OCI-LY3 (cell line): ENCODE results near the gene FERD3L.

Experiments used
- H2AFZ ChIP-seq: fragments of 200-600, 300-600 bp; shearing (Covaris generic); 2 replicates; pipeline ENCODE4 v1.6.0; 2014; ENCODE audit warnings: antibody characterized with exemption, low read depth, low read length
- H3K27ac ChIP-seq: fragments of 200-600, 300-600 bp; sonication (generic); 2 replicates; pipeline ENCODE4 v1.5.1; 2014; ENCODE audit warnings: mild to moderate bottlenecking, low read length, moderate library complexity, mixed read lengths
- H3K27me3 ChIP-seq: fragments of 200-600, 300-600 bp; sonication (generic); 2 replicates; pipeline ENCODE4 v1.6.1; 2014; ENCODE audit warnings: low read depth, low read length, mixed read lengths
- H3K36me3 ChIP-seq: fragments of 200-600, 300-600 bp; sonication (generic); replicated peaks from 2 replicates; pipeline ENCODE3; 2014; ENCODE audit warnings: low read depth, low read length, mixed read lengths
- H3K4me1 ChIP-seq: fragments of 300-600, 200-600 bp; sonication (generic); 2 replicates; pipeline ENCODE4 v1.6.1; 2014; ENCODE audit warnings: low read length, mixed read lengths
- H3K4me2 ChIP-seq: fragments of 200-600, 300-600 bp; sonication (generic); 2 replicates; pipeline ENCODE4 v1.6.1; 2014; ENCODE audit warnings: low read length, mixed read lengths
- H3K4me3 ChIP-seq: fragments of 300-600, 200-600 bp; sonication (generic); 2 replicates; pipeline ENCODE4 v1.5.1; 2014; ENCODE audit warnings: antibody characterized with exemption, mild to moderate bottlenecking, low read length, moderate library complexity
- H3K79me2 ChIP-seq: fragments of 300-600, 200-600 bp; shearing (Covaris generic); 2 replicates; pipeline ENCODE4 v1.6.1; 2014; ENCODE audit warnings: mild to moderate bottlenecking, low read length, mixed read lengths
- H3K9ac ChIP-seq: fragments of 300-600, 200-600 bp; shearing (Covaris generic); 2 replicates; pipeline ENCODE4 v1.6.0; 2014; ENCODE audit warnings: mild to moderate bottlenecking, low read length, moderate library complexity
- H3K9me3 ChIP-seq: fragments of 200-600, 300-600 bp; shearing (Covaris generic); 2 replicates; pipeline ENCODE4 v1.6.1; 2014; ENCODE audit warnings: low read length, mixed read lengths; ENCODE audit not compliant: insufficient read depth
- H4K20me1 ChIP-seq: fragments of 200-600, 300-600 bp; sonication (generic); 2 replicates; pipeline ENCODE4 v1.6.1; 2016; ENCODE audit warnings: low read length, mixed read lengths; ENCODE audit not compliant: insufficient read depth
- EZH2phosphoT487 ChIP-seq: fragments of 200-600 bp; shearing (Covaris generic); IDR thresholded peaks from 2 replicates; pipeline ENCODE4 v1.6.1; 2018; ENCODE audit warnings: antibody characterized with exemption, mixed run types, low read depth
- TF ChIP-seq, protein P1 (sequence below): fragments of 200-600, 300-600 bp; sonication (generic); IDR thresholded peaks from 2 replicates; pipeline ENCODE4 v1.5.1; 2014; ENCODE audit warnings: antibody characterized with exemption, low read length, low read depth

Gene FERD3L

DNA sequence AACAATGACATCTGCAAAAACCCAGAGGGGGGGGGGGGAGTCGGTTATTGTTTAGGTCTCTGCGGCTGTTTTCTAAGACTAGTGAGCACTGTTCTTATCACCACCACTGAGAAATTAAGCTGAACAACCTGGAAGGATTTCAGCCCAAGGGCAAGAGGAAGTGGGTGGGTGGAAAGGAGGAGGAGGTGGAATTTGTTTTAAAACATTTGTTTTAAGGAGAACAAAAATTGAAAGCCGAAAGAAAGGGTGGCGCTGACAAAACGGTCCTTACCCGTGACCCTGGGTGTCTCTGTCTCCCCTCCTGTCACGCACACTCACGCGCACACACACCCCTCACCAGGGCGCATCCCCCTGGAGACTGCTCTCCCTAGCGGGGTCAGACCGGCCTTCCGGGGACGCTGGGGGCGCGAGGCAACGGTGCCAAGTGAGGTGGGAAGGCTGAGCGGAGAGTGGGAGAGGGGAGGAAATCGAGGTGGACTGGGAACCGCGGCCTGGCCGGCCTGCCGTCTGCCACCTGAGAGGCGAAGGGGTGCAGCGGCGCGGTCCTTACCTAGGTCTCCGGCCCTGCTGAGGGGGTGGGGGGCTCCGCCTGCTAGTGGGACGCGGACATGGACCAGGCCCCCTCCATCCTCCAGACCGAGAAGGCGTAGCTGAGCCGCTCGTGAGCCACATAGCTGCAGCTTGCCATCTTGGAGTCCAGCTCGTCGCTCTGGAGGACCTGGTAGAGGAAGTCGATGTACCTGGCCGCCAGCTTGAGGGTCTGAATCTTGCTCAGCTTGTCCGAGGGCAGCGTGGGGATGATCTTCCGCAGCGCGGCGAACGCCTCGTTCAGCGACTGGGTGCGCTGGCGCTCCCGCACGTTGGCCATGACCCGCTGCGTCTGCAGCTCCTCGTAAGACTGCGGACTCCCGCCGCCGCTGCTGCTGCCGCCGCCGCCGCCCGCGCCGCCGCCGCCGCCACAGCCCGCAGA, 28.8 kb downstream of the FERD3L start:
- no peak overlapping the region for H3K4me2 ChIP-seq
- H3K79me2 ChIP-seq = no peaks in the 10 kb centered on the region
- no peaks in the 10 kb centered on the region for H3K4me1 ChIP-seq
- H3K9ac ChIP-seq = no peak overlapping the region
- H3K4me3 ChIP-seq = no peak overlapping the region
- no peaks in the 10 kb centered on the region for H3K9me3 ChIP-seq
- H3K36me3 ChIP-seq = no peaks in the 10 kb centered on the region
- H3K27ac ChIP-seq = no peak overlapping the region
- no peaks in the 10 kb centered on the region; the same call in 1 of the 2 replicates for H3K27me3 ChIP-seq
- no peak for TF ChIP-seq EZH2phosphoT487
- TF ChIP-seq, protein P1, sequence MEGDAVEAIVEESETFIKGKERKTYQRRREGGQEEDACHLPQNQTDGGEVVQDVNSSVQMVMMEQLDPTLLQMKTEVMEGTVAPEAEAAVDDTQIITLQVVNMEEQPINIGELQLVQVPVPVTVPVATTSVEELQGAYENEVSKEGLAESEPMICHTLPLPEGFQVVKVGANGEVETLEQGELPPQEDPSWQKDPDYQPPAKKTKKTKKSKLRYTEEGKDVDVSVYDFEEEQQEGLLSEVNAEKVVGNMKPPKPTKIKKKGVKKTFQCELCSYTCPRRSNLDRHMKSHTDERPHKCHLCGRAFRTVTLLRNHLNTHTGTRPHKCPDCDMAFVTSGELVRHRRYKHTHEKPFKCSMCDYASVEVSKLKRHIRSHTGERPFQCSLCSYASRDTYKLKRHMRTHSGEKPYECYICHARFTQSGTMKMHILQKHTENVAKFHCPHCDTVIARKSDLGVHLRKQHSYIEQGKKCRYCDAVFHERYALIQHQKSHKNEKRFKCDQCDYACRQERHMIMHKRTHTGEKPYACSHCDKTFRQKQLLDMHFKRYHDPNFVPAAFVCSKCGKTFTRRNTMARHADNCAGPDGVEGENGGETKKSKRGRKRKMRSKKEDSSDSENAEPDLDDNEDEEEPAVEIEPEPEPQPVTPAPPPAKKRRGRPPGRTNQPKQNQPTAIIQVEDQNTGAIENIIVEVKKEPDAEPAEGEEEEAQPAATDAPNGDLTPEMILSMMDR = no peak
- no peak overlapping the region for H2AFZ ChIP-seq
- no peaks in the 10 kb centered on the region for H4K20me1 ChIP-seq

DNA sequence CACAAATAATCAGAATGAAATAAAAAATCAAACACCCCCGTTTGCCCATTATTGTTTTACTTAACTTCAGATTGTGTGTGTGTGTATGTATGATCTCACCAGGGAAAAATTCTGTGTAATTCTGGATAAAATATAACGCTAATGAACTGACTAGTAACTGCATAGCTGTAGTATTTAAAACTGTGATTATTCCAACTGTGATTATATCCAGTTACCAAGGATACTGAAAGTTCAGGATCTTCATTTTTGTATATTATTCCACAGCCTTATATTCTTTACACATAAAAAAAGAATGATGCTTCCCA, 30.7 kb downstream of the FERD3L start:
- no peaks in the 10 kb centered on the region for H3K79me2 ChIP-seq
- no peaks in the 10 kb centered on the region for H3K27me3 ChIP-seq
- H3K36me3 ChIP-seq = no peaks in the 10 kb centered on the region
- no peaks in the 10 kb centered on the region for H4K20me1 ChIP-seq
- TF ChIP-seq, protein P1 = no peak
- no peak for TF ChIP-seq EZH2phosphoT487
- H3K9ac ChIP-seq = no peak overlapping the region
- H3K4me3 ChIP-seq = no peak overlapping the region
- H3K4me2 ChIP-seq = no peak overlapping the region
- H3K9me3 ChIP-seq = no peaks in the 10 kb centered on the region
- H2AFZ ChIP-seq = no peak overlapping the region
- no peak overlapping the region for H3K27ac ChIP-seq
- H3K4me1 ChIP-seq = no peaks in the 10 kb centered on the region

DNA sequence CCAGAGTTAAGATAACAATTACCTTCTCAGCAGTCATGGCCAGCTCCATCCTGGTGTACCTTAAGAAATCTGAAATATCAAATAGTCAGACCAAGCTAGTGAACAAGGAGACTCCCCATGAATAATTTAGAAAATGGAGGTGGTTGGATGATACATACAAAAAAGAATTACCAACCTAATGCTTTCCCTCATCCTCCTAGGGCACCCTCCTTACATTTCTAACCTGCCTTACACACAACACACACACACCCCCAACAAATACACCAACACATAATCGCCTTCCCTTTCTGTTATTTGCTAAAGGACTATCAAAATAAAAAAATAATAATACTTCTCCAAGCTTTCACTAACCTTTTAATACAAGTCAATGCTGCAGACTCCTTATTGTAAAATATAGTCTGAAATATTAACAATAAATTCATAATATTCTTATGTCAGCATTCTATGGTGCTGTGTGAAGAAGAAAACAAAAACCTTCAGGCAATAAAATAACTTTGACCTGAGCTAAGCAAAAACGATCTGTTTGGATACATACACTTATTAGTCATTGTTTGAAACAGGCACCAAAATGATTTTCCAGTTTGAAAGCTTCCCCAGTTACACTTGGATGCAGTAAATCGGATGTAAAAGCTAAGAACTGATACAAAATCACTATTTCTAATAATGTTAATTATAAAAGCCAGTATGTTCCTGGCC, 31.2 kb downstream of the FERD3L start:
- no peaks in the 10 kb centered on the region for H3K79me2 ChIP-seq
- H3K27ac ChIP-seq = no peak overlapping the region
- H3K9me3 ChIP-seq = no peaks in the 10 kb centered on the region
- H3K36me3 ChIP-seq = no peaks in the 10 kb centered on the region
- H4K20me1 ChIP-seq = no peaks in the 10 kb centered on the region
- no peak for TF ChIP-seq EZH2phosphoT487
- TF ChIP-seq, protein P1 = no peak
- H3K27me3 ChIP-seq = no peaks in the 10 kb centered on the region
- no peak overlapping the region for H2AFZ ChIP-seq
- no peak overlapping the region for H3K4me3 ChIP-seq
- H3K4me1 ChIP-seq = no peaks in the 10 kb centered on the region
- no peak overlapping the region for H3K9ac ChIP-seq
- H3K4me2 ChIP-seq = no peak overlapping the region

DNA sequence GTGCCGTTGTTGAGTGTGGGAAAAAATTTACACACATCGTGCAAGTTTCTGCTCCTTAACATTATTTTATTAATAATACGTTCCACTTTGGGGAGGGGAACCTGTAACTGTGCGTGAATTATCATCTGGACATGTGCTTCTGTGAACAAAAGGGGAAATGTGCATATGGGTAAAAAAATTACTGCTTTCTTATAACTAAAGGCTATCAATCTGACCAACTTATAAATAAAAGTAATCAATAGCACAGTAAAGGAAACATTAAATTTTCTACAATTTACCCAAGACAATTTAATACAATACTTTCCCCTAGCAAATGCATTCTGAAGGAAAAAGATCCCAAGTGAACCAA, 32.2 kb downstream of the FERD3L start:
- Histone ChIP-seq H3K9me3 (no peaks in the 10 kb centered on the region), H3K9ac (no peak overlapping the region), H3K36me3 (no peaks in the 10 kb centered on the region), H2AFZ (no peak overlapping the region), H3K4me3 (no peak overlapping the region), H3K4me1 (no peaks in the 10 kb centered on the region), H3K79me2 (no peaks in the 10 kb centered on the region), H4K20me1 (no peaks in the 10 kb centered on the region), H3K27ac (no peak overlapping the region), H3K4me2 (no peak overlapping the region), H3K27me3 (no peaks in the 10 kb centered on the region)
- TF ChIP-seq EZH2phosphoT487 = no peak
- TF ChIP-seq, protein P1 = no peak
